SJCRH30 (cell line): ENCODE data around the gene TRAF6. TPM values are rescaled to one million over a fixed set of nuclear protein-coding genes. Genes with fewer than 3 reads are reported as not detected.
"Not testable (repeated sequence)": the region's sequence is repeated elsewhere in the genome, so short reads cannot be mapped to it uniquely, and the experiment has no call there.

Source experiments
- DNase-seq, 2 experiments: peaks; one replicate each; pipeline ENCODE4 v3.0.0-alpha.2; 2015 to 2020
- H3K27ac ChIP-seq: fragments of 250-450 bp; sonication (Bioruptor Pico); 2 replicates; pipeline ENCODE4 v1.5.1; 2020; ENCODE audit warnings: mild to moderate bottlenecking, moderate library complexity
- H3K27me3 ChIP-seq: fragments of 250-450 bp; sonication (Bioruptor Pico); 2 replicates; pipeline ENCODE4 v1.5.1; 2020; ENCODE audit warnings: mild to moderate bottlenecking, moderate library complexity
- H3K36me3 ChIP-seq: fragments of 250-450 bp; sonication (Bioruptor Pico); 2 replicates; pipeline ENCODE4 v1.5.1; 2020; ENCODE audit warnings: mild to moderate bottlenecking, moderate library complexity
- H3K4me1 ChIP-seq: fragments of 250-450 bp; sonication (Bioruptor Pico); 2 replicates; pipeline ENCODE4 v1.5.1; 2020; ENCODE audit warnings: mild to moderate bottlenecking, moderate library complexity
- H3K4me3 ChIP-seq: fragments of 250-450 bp; sonication (Bioruptor Pico); 2 replicates; pipeline ENCODE4 v1.5.1; 2020; ENCODE audit warnings: mild to moderate bottlenecking, moderate library complexity
- H3K9me3 ChIP-seq: fragments of 250-450 bp; sonication (Bioruptor Pico); replicated peaks from 2 replicates; pipeline ENCODE4 v1.5.1; 2020; ENCODE audit warnings: mild to moderate bottlenecking, moderate library complexity
- total RNA-seq: library from RNA; depleted of rRNA; stranded (reverse); fragments of >200 nt; shearing (Covaris generic); gene quantifications from 2 replicates; pipeline ENCODE4 v1.2.3, GENCODE V29; 2014

TRAF6 gene
- total RNA-seq, 1 experiment from 2014 or later: 12.3 TPM

DNA sequence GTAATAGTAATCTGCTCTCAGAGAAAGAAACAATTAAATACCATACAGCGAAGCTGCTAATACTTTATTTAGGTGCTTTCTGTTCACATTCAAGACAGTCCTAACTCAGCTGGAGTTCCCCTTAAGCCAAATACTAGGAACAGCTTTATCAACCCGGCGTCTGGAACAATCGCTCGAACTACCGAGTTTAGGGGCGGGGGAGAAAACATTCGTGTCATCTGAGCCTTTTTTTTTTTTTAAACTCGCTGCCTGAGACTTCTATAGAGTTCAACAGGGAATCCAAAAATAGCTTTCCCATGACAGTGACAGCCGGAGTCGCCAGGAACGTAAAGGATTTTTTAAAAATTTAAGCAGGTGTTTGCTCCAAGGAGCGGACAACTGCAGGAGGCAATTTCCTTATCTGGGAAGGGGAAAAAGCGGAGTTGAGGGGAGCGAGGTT lies 852 bp downstream of the TRAF6 start:
- H3K4me1 ChIP-seq: no peaks in the 10 kb centered on the region
- H3K27me3 ChIP-seq: no peaks in the 10 kb centered on the region
- H3K36me3 ChIP-seq: no peaks in the 10 kb centered on the region
- H3K27ac ChIP-seq: peak overlapping the region; percentile 60
- no peaks in the 10 kb centered on the region for H3K9me3 ChIP-seq
- peak overlapping the region; percentile 91 for H3K4me3 ChIP-seq
- peak; percentile 20 to 57 for DNase-seq

DNA sequence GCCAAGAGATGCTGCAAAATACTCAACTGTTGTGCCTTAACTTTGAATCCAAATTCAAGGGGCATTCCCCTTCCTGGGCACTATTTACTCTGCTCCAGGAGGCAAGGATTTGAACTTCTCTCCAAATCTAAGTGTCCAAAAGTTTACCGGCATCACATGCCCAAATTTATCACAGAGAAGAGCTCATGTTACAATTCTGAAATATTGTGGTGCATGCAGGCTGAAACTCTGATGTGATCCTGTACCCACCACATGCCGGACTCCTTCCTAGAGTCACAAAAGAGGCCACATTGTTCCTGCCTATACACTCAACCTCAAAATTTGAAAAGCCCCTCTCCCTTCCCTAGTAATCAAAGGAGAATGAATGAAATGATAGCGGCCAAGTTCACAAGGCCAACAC lies 1.3 kb downstream of the TRAF6 start:
- Histone ChIP-seq H3K9me3 (no peaks in the 10 kb centered on the region), H3K36me3 (no peaks in the 10 kb centered on the region), H3K4me3 (peak overlapping the region; percentile 91), H3K27me3 (no peaks in the 10 kb centered on the region), H3K4me1 (no peaks in the 10 kb centered on the region), H3K27ac (peak overlapping the region; percentile 60; the same call in 1 of the 2 replicates)
- peak in 1 of 2 experiments; percentile 30 for DNase-seq

DNA sequence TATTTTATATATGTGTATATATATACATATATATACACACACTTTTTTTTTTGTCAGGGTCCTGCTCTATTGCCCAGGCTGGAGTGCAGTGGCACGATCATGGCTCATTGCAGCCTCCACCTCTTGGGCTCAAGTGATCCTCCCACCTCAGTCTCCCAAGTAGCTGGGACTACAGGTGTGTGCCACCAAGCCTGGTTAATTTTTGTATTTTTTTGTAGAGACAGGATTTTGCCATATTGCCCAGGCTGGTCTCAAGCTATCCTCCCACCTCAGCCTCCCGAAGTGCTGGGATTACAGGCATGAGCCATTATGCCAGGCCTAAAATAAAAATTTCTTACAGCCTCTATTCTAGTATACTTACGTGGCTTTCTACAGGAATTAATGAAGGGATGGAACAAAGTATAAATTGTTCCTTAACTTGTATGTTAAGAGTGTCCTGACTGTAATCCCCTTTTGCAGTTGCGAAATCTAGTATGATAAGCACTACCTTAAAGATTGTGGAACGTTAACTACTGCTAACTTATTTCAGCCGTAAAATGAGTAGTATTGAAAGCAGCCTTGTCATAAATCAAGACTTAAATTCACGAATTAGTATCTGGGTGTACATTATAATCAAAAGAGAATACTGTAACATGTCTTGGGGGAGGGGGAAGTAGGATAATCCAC lies 2.1 kb downstream of the TRAF6 start:
- H3K27me3 ChIP-seq: no peaks in the 10 kb centered on the region
- H3K36me3 ChIP-seq: no peaks in the 10 kb centered on the region
- no peaks in the 10 kb centered on the region for H3K4me1 ChIP-seq
- DNase-seq: no peak
- H3K27ac ChIP-seq: no peak overlapping the region
- no peak overlapping the region for H3K4me3 ChIP-seq
- no peaks in the 10 kb centered on the region for H3K9me3 ChIP-seq

DNA sequence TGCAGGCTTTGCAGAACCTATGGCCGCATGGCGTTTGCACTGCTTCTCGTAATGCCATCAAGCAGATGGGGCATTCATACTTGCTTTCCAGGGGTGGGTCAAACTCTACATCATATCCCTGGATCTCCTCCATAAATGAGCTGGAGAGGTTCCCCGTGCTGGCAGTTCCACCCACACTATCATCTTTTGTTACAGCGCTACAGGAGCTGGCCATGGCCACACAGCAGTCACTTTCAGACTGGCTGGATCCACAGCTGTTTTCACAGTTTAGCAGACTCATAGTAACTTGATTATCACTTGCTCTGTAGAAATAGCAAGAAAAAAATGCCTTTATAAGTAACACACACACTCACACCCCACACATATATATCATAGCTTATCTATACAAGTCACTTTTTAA lies 8.8 kb downstream of the TRAF6 start:
- Histone ChIP-seq H3K27ac (no peak overlapping the region), H3K36me3 (peaks cover 26% of the 10 kb centered on the region), H3K27me3 (no peaks in the 10 kb centered on the region), H3K4me1 (peaks cover 13% of the 10 kb centered on the region), H3K4me3 (no peak overlapping the region), H3K9me3 (no peaks in the 10 kb centered on the region)
- peak; percentile 12 to 41 for DNase-seq

DNA sequence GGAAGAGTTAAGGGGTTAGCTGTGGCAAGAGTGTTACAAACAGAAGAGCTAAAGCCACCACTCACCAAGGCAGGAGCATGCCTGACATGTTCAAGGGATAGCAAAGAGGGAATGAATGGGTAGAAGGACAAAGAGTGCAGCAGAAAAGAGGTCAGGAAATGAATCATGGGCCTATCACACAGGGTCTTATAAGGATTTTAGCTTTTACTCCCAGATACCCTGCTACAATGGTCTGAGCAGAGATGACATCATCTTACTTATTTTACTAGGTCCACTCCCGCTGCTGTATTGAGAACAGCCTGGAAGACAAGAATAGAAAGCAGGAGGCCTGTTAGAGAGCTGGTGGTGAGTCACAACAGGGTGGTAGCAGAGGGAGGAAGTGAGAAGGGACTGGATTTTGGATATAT lies 9.8 kb downstream of the TRAF6 start:
- Histone ChIP-seq H3K36me3 (peaks cover 28% of the 10 kb centered on the region), H3K27ac (peak overlapping the region; percentile 34), H3K4me3 (no peak overlapping the region), H3K27me3 (no peaks in the 10 kb centered on the region), H3K4me1 (peaks cover 13% of the 10 kb centered on the region), H3K9me3 (no peaks in the 10 kb centered on the region)
- peak; percentile 57 to 68 for DNase-seq

DNA sequence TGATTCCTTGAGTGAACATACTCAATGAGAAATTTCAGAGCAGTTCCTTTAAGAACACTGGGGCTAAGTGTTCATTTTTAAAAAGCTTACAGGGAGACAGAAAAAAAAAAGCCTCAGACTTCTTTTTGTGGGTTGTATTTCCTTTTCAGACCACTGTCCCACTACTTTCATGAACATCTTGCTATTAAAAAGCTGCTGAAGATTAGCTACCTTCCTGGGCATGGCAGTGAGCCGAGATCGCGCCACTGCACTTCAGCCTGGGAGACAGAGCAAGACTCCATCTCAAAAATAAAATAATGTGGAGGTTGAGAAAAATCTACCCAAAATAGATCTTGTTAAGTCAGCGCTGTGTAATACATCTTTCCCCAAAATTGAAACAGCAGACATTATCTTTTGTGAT lies 10.8 kb downstream of the TRAF6 start:
- Histone ChIP-seq H3K4me3 (no peak overlapping the region), H3K27ac (no peak overlapping the region), H3K9me3 (no peaks in the 10 kb centered on the region), H3K36me3 (peaks cover 38% of the 10 kb centered on the region), H3K4me1 (peaks cover 13% of the 10 kb centered on the region), H3K27me3 (no peaks in the 10 kb centered on the region)
- DNase-seq: no peak

DNA sequence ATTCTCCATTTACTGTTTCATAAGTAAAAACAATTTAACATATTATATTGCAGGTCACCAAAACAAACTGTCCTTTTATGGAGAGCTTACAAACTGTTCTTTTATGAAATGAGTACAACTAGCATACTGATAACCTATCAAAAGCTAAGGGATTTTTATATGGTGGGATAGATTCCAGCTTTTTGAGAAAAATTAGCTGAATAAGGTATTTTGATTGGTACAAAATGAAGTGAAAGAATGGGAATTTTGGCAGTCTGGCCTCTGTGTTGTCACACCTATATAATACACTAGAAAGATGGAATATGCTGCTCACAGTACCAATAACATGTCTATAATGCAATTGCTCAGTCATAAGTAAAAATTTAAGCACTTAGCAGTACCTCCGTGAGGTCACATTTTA lies 11.4 kb downstream of the TRAF6 start:
- Histone ChIP-seq H3K27me3 (no peaks in the 10 kb centered on the region), H3K4me1 (peaks cover 13% of the 10 kb centered on the region), H3K27ac (no peak overlapping the region), H3K9me3 (no peaks in the 10 kb centered on the region), H3K4me3 (no peak overlapping the region), H3K36me3 (peaks cover 38% of the 10 kb centered on the region)
- DNase-seq: no peak

DNA sequence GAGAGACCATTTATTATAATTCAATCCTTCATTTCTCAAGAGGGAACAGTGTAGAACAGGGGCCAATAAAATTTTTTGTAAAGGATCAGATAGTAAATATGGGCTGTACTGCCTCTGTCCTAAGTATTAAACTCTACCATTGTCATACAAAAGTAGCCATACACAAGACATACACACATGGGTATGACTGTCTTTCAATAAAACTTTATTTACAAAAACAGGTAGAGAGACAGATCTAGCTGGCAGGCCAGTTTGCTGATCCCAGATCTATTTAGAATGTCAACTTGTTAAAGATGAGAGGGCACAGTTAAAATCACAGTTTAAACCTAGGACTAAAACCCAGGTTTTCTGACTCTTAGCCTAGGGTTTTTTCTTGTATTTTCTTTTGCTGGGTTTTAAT lies 16.7 kb downstream of the TRAF6 start:
- H3K4me1 ChIP-seq: 0 out of 2 replicates have a peak, but pooled peaks cover 5% of the 10 kb centered on the region
- H3K9me3 ChIP-seq: no peaks in the 10 kb centered on the region
- no peaks in the 10 kb centered on the region for H3K27me3 ChIP-seq
- H3K4me3 ChIP-seq: no peak overlapping the region
- peaks cover 50% of the 10 kb centered on the region for H3K36me3 ChIP-seq
- no peak overlapping the region for H3K27ac ChIP-seq
- DNase-seq: no peak

DNA sequence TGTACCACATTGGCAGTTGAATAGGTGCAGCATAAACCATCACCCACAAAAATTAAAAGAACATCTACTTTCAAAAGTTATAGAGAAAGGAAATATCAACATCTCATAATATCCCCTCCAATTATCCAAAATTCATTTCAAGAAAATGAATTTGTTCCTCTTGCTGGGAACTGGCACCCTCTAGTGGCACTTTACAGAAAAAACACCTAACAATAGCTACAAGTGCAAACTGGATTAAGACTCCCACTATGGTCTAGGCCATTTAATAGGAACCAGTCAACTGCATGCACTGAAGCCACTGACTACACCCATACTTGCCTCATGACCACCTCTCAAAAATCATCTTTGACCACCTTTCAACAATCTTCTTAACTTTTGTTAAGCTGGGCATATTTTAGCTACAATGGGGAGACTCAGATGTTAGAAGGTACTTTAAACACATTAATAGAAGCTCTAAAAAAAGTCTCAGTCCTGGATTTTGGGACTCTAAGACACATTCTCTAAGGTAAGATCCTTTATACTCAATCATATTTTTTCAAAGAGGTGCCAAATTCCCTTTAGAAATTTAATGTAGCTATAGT lies 17.3 kb downstream of the TRAF6 start:
- Histone ChIP-seq H3K27me3 (no peaks in the 10 kb centered on the region), H3K4me3 (no peak overlapping the region), H3K4me1 (0 out of 2 replicates have a peak, but pooled peaks cover 5% of the 10 kb centered on the region), H3K36me3 (peaks cover 46% of the 10 kb centered on the region), H3K9me3 (no peaks in the 10 kb centered on the region), H3K27ac (no peak overlapping the region)
- peak; percentile 28 to 80 for DNase-seq

DNA sequence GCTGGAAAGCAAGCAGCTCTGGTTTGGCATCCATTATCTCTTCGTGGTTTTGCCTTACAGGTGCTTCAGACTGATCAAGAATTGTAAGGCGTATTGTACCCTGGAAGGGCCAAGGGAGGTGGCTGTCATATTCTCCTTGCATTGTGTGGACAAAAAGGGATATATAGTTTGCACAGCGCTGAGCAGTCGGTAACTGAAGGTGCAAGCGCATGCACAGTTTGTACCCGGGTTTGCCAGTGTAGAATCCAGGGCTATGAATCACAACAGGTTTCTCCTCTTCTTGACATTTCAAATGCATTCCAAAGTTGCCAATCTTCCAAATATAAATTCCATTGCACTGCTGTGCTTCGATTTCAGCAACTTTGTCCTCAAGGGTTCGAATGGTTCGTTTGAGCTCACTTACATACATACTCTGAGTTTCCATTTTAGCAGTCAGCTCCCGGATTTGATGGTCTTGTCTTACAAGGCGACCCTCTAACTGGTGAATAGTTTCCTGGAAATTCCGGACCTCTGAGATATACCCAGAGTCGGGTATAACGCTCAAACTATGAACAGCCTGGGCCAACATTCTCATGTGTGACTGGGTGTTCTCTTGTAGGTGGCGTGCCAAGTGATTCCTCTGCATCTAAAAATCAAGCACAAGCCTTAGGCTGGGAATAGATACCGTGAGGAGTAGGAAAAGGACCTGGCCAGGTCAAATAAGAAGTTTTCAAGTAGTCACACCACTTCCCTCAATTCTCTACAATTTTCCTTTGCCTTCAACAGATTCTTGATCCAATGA lies 19.9 kb downstream of the TRAF6 start:
- no peak for DNase-seq
- Histone ChIP-seq H3K36me3 (peaks cover 45% of the 10 kb centered on the region), H3K4me1 (0 out of 2 replicates have a peak, but pooled peaks cover 5% of the 10 kb centered on the region), H3K4me3 (no peak overlapping the region), H3K27me3 (no peaks in the 10 kb centered on the region), H3K9me3 (no peaks in the 10 kb centered on the region), H3K27ac (no peak overlapping the region)

DNA sequence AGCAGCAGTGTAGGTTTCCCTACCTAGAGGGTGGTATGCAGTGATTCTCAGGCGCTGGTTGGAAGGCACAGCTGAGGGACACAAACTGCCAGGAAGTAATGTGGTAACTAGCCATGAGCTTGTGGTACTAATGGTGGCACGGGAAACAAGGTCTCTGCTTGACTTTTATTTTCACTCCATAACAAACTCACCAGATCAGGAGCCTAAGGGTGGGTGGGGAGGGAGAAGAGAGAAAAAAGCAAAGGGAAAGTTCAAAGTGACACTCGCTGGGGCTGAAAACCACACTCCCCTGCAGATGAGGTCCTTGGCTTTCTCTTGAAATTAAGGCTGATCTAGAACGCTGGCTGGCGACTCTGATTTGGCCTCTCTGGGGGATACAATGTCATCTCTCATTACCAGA lies 22.0 kb downstream of the TRAF6 start:
- H3K27ac ChIP-seq: no peak overlapping the region
- H3K4me1 ChIP-seq: 0 out of 2 replicates have a peak, but pooled peaks cover 5% of the 10 kb centered on the region
- no peaks in the 10 kb centered on the region for H3K9me3 ChIP-seq
- no peak overlapping the region for H3K4me3 ChIP-seq
- H3K36me3 ChIP-seq: peaks cover 41% of the 10 kb centered on the region
- no peaks in the 10 kb centered on the region for H3K27me3 ChIP-seq
- DNase-seq: no peak

DNA sequence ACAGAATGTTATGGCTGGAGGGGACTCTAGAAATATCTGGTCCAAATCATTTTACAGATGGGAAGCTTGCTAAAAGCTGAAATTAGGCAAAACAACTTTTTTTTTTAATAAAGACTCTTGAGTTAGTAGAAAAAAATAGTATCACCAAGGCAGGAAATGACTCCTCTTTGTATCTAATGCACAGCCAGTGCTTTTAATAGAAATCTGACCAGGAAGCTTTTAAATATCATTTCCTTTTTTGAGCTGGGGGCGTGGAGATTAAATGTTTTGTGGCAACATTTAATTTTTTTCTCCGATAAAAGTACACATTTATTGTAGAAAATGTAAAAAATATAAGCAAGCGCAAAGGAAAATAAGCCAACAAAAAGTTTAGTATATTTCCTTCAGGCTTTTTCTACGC lies 22.5 kb downstream of the TRAF6 start:
- no peaks in the 10 kb centered on the region for H3K27me3 ChIP-seq
- H3K36me3 ChIP-seq: peaks cover 41% of the 10 kb centered on the region
- H3K27ac ChIP-seq: no peak overlapping the region
- H3K9me3 ChIP-seq: no peaks in the 10 kb centered on the region
- DNase-seq: no peak
- no peak overlapping the region for H3K4me3 ChIP-seq
- H3K4me1 ChIP-seq: 0 out of 2 replicates have a peak, but pooled peaks cover 5% of the 10 kb centered on the region

DNA sequence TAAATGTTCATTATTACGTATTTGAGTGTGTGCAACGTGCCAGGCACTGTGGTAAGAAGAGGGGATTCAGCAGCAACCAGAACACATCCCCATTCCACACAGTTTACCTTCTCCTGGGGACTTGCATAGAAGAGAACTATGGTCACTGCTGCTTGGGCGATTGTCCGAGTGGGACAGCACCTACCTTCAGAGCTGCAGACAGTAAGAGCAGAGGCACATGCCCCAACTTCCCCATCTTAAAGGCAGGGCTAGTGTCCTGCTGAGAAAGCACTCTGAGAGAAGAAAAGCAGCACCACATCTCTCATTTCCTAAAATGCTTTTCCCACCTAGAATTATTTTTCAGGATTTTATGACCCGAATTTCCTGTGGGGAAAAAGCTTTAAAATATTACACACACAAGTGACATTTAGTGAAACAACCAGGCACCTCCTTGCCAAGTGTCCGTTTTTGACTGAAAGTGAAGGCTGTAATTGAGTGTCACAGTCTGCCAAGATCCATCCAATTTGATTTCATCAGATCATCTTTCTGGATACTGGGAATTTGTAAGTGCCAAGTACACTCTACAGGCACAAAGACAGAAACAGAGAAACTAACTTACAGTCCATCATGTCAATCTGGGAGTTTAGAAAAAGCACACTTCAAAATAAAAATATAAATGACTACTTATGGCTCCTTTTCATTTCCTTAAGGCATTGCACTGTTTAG lies 24.6 kb downstream of the TRAF6 start:
- Histone ChIP-seq H3K4me3 (no peak overlapping the region), H3K36me3 (peaks cover 25% of the 10 kb centered on the region), H3K27me3 (no peaks in the 10 kb centered on the region), H3K27ac (no peak overlapping the region), H3K9me3 (no peaks in the 10 kb centered on the region), H3K4me1 (no peaks in the 10 kb centered on the region)
- no peak for DNase-seq

DNA sequence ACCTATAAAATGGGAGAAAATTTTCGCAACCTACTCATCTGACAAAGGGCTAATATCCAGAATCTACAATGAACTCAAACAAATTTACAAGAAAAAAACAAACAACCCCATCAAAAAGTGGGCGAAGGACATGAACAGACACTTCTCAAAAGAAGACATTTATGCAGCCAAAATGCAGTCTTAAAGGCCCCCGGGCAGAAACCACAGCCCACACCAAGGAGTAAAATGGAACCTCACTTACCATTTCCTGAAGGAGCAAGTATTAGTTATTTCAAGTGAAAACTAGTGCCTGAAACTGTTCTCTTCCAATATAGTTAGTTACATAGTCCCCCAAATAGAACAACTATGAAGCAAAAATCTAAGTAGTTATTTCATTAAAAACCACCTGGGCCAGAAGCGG lies 27.0 kb downstream of the TRAF6 start:
- H3K4me1 ChIP-seq, H3K27ac ChIP-seq, DNase-seq, H3K9me3 ChIP-seq, H3K27me3 ChIP-seq, H3K4me3 ChIP-seq: not testable (repeated sequence)
- peaks cover 17% of the 10 kb centered on the region for H3K36me3 ChIP-seq
